Mesenchymal stem cell (in vitro differentiated cells and primary cell): ENCODE results near the gene KANSL2. TPM values are rescaled to one million over a fixed set of nuclear protein-coding genes. Genes with fewer than 3 reads are reported as not detected.
"Not testable (repeated sequence)": the region's sequence is repeated elsewhere in the genome, so short reads cannot be mapped to it uniquely, and the experiment has no call there.

Source experiments
- DNase-seq: peaks from one replicate; pipeline ENCODE4 v3.0.0-alpha.2; 2013
- H2AFZ ChIP-seq: one replicate; pipeline ENCODE4 v1.6.1; 2013; ENCODE audit warnings: low read depth, mild to moderate bottlenecking, control low read depth, inconsistent platforms, low read length, moderate library complexity
- H2AK5ac ChIP-seq: 2 replicates; pipeline ENCODE4 v1.6.1; 2013; ENCODE audit warnings: low read length, moderate library complexity, mild to moderate bottlenecking, inconsistent platforms; ENCODE audit not compliant: severe bottlenecking
- H2BK120ac ChIP-seq: one replicate; pipeline ENCODE4 v1.6.1; 2013; ENCODE audit warnings: low read depth, mild to moderate bottlenecking, inconsistent platforms, low read length, moderate library complexity
- H2BK12ac ChIP-seq, 2 experiments: one replicate each; pipeline ENCODE4 v1.6.1; 2013; ENCODE audit warnings: inconsistent platforms in 2 of 2, low read length in 2 of 2, mild to moderate bottlenecking in 2 of 2, moderate library complexity in 2 of 2, control low read depth in 1 of 2
- H2BK15ac ChIP-seq: one replicate; pipeline ENCODE4 v1.6.1; 2013; ENCODE audit warnings: mild to moderate bottlenecking, low read depth, inconsistent platforms; ENCODE audit not compliant: poor library complexity, severe bottlenecking
- H2BK5ac ChIP-seq: 2 replicates; pipeline ENCODE4 v1.6.1; 2013; ENCODE audit warnings: low read depth, mild to moderate bottlenecking, low read length, control low read depth, inconsistent platforms; ENCODE audit not compliant: poor library complexity, severe bottlenecking
- H3K14ac ChIP-seq, 2 experiments: one replicate each; pipeline ENCODE4 v1.6.1; 2013; ENCODE audit warnings: inconsistent platforms in 2 of 2, low read length in 2 of 2, control low read depth in 1 of 2, mild to moderate bottlenecking in 1 of 2, moderate library complexity in 1 of 2
- H3K18ac ChIP-seq, 2 experiments: one replicate each; pipeline ENCODE4 v1.6.1; 2013; ENCODE audit warnings: inconsistent platforms in 2 of 2, low read length in 2 of 2, control low read depth in 1 of 2, low read depth in 1 of 2, mild to moderate bottlenecking in 1 of 2
- H3K23ac ChIP-seq, 2 experiments: one replicate each; pipeline ENCODE4 v1.6.1; 2013; ENCODE audit warnings: inconsistent platforms in 2 of 2, low read length in 2 of 2, mild to moderate bottlenecking in 2 of 2, moderate library complexity in 2 of 2, control low read depth in 1 of 2
- H3K27ac ChIP-seq: 2 replicates; pipeline ENCODE4 v1.5.1; 2013; ENCODE audit warnings: mild to moderate bottlenecking, moderate library complexity, low read length, control low read depth, inconsistent platforms; ENCODE audit not compliant: poor library complexity, severe bottlenecking
- H3K27me3 ChIP-seq, 2 experiments: 2 replicates each; pipeline versions ENCODE4 v1.6.1 to v1.7.0; 2013; ENCODE audit warnings: low read length in 2 of 2, mild to moderate bottlenecking in 2 of 2, moderate library complexity in 2 of 2, control low read depth in 1 of 2, inconsistent platforms in 1 of 2; ENCODE audit not compliant: control insufficient read depth in 1 of 2, insufficient read depth in 1 of 2
- H3K36me3 ChIP-seq, 2 experiments: 2 replicates each; pipeline versions ENCODE4 v1.6.1 to v1.7.0; 2013; ENCODE audit warnings: low read length in 2 of 2, control low read depth in 1 of 2, inconsistent platforms in 1 of 2, low read depth in 1 of 2, mild to moderate bottlenecking in 1 of 2; ENCODE audit not compliant: insufficient read depth in 2 of 2, control insufficient read depth in 1 of 2
- H3K4ac ChIP-seq, 2 experiments: one replicate each; pipeline ENCODE4 v1.6.1; 2013; ENCODE audit warnings: inconsistent platforms in 2 of 2, low read length in 2 of 2, mild to moderate bottlenecking in 2 of 2, moderate library complexity in 2 of 2, control low read depth in 1 of 2, low read depth in 1 of 2
- H3K4me1 ChIP-seq: 2 replicates; pipeline ENCODE4 v1.6.1; 2013; ENCODE audit warnings: low read depth, low read length, control low read depth; ENCODE audit not compliant: control insufficient read depth, insufficient read depth
- H3K4me2 ChIP-seq: 2 replicates; pipeline ENCODE4 v1.6.1; 2013; ENCODE audit warnings: low read length, mild to moderate bottlenecking, inconsistent platforms; ENCODE audit not compliant: poor library complexity, severe bottlenecking
- H3K4me3 ChIP-seq, 2 experiments: 2 replicates each; pipeline versions ENCODE4 v1.5.1 to v1.7.0; 2013; ENCODE audit warnings: low read length in 2 of 2, mild to moderate bottlenecking in 2 of 2, control low read depth in 1 of 2, low read depth in 1 of 2; ENCODE audit not compliant: insufficient read depth in 1 of 2
- H3K79me1 ChIP-seq: replicated peaks from 2 replicates; pipeline ENCODE4 v1.6.1; 2013; ENCODE audit warnings: mild to moderate bottlenecking, control low read depth, low read length, inconsistent platforms; ENCODE audit not compliant: poor library complexity, severe bottlenecking
- H3K9ac ChIP-seq: 2 replicates; pipeline ENCODE4 v1.7.0; 2013; ENCODE audit warnings: mild to moderate bottlenecking, low read length, moderate library complexity
- H3K9me3 ChIP-seq: 2 replicates; pipeline ENCODE4 v1.7.0; 2013; ENCODE audit warnings: mild to moderate bottlenecking, low read length; ENCODE audit not compliant: control insufficient read depth
- H4K8ac ChIP-seq: one replicate; pipeline ENCODE4 v1.6.1; 2013; ENCODE audit warnings: inconsistent platforms, mild to moderate bottlenecking, low read length, moderate library complexity
- H4K91ac ChIP-seq: one replicate; pipeline ENCODE4 v1.6.1; 2013; ENCODE audit warnings: mild to moderate bottlenecking, low read length, inconsistent platforms
- WGBS: methylation state at CpG from one replicate; pipeline ENCODE4 v1.1.7; 2013; ENCODE audit warnings: mixed read lengths; 5-methylcytosine and 5-hydroxymethylcytosine counted together
- polyA plus RNA-seq, 2 experiments: library from polyadenylated mRNA; stranded (reverse); fragments of 200-250 nt; gene quantifications; one replicate each; pipeline ENCODE4 v1.2.3, GENCODE V29; 2013

The KANSL2 gene
- polyA plus RNA-seq (2013, experiment 1 of 2) = 18.3 TPM
- 18.4 TPM for polyA plus RNA-seq (2013, experiment 2 of 2)

GRCh38 chr12:48681710-48682532, at the start of gene KANSL2:
Gene KANSL2 (minus strand): TSS chr12:48682238. CDS start chr12:48681632, 606 bp downstream.
- H3K4ac ChIP-seq = peak within 1 kb of the TSS; percentile 52 to 68

GRCh38 chr12:48728807-48729206, 46.8 kb upstream of the KANSL2 start:
- Histone ChIP-seq H4K8ac (no peak overlapping the region), H2AFZ (no peak overlapping the region), H3K36me3 (no peaks in the 10 kb centered on the region), H2BK12ac (no peak overlapping the region), H2BK120ac (no peak overlapping the region), H3K23ac (no peak overlapping the region), H3K9ac (no peak overlapping the region), H3K4me3 (no peak overlapping the region), H3K9me3 (no peaks in the 10 kb centered on the region), H2BK5ac (no peak overlapping the region), H2AK5ac (no peak overlapping the region), H3K14ac (no peak overlapping the region), H2BK15ac (no peak overlapping the region), H3K18ac (no peak overlapping the region), H3K79me1 (no peaks in the 10 kb centered on the region), H3K4ac (no peak overlapping the region), H3K27ac (no peak overlapping the region), H3K27me3 (no peaks in the 10 kb centered on the region), H4K91ac (no peak overlapping the region), H3K4me2 (no peak overlapping the region), H3K4me1 (no peaks in the 10 kb centered on the region)
- no peak for DNase-seq
- 81% methylated on average over 5 of the region's 5 CpGs for WGBS

More at GRCh38 chr12:48681710-48682532, at the start of gene KANSL2:
- Histone ChIP-seq H3K4me3 (peak within 1 kb of the TSS; percentile 83 to 88), H2BK12ac (peak within 1 kb of the TSS in 1 of 2 experiments; percentile 38), H3K4me2 (peak within 1 kb of the TSS; percentile 76), H2BK15ac (no peak within 1 kb of the TSS), H3K23ac (peak within 1 kb of the TSS in 1 of 2 experiments; percentile 86), H2AK5ac (peak within 1 kb of the TSS; percentile 45), H2BK120ac (no peak within 1 kb of the TSS), H3K36me3 (peaks cover 2 to 32% of the 10 kb centered on the region in 2 experiments), H3K14ac (peak within 1 kb of the TSS in 1 of 2 experiments; percentile 93), H3K4me1 (peaks cover 12% of the 10 kb centered on the region), H4K91ac (peak within 1 kb of the TSS; percentile 76), H2BK5ac (peak within 1 kb of the TSS; percentile 57), H2AFZ (peak within 1 kb of the TSS; percentile 91), H4K8ac (peak within 1 kb of the TSS; percentile 63), H3K18ac (peak within 1 kb of the TSS; percentile 65 to 94), H3K9me3 (no peaks in the 10 kb centered on the region), H3K27ac (peak within 1 kb of the TSS; percentile 91), H3K9ac (peak within 1 kb of the TSS; percentile 94), H3K79me1 (no peaks in the 10 kb centered on the region), H3K27me3 (no peaks in the 10 kb centered on the region)
- peak; percentile 99 for DNase-seq
- under 1% methylated on average over 64 of the region's 64 CpGs for WGBS

- H3K36me3 ChIP-seq, H3K14ac ChIP-seq, H3K27me3 ChIP-seq, H4K91ac ChIP-seq, H3K27ac ChIP-seq, H3K4me1 ChIP-seq, H3K4me3 ChIP-seq, H3K4me2 ChIP-seq, H2BK120ac ChIP-seq, H4K8ac ChIP-seq, H3K79me1 ChIP-seq, H3K18ac ChIP-seq, DNase-seq, H3K9ac ChIP-seq, H2AFZ ChIP-seq, H3K4ac ChIP-seq, H2AK5ac ChIP-seq, H3K23ac ChIP-seq, H2BK5ac ChIP-seq, H2BK15ac ChIP-seq, H2BK12ac ChIP-seq: not testable (repeated sequence)
- peaks cover 12% of the 10 kb centered on the region for H3K9me3 ChIP-seq
- 89% methylated on average over 1 of the region's 1 CpG for WGBS
These were observed 38.7 kb upstream of the KANSL2 start for GRCh38 chr12:48720737-48721136.

GRCh38 chr12:48720171-48720570, 38.1 kb upstream of the KANSL2 start:
- H3K4me3 ChIP-seq, H3K79me1 ChIP-seq, H2BK12ac ChIP-seq, H3K4me1 ChIP-seq, H4K91ac ChIP-seq, H3K14ac ChIP-seq, H4K8ac ChIP-seq, H3K4ac ChIP-seq, H3K23ac ChIP-seq, H2AK5ac ChIP-seq, H3K18ac ChIP-seq, H3K9ac ChIP-seq, H3K36me3 ChIP-seq, H3K27ac ChIP-seq, H2BK15ac ChIP-seq, H2BK120ac ChIP-seq, H2AFZ ChIP-seq, H3K4me2 ChIP-seq, H3K27me3 ChIP-seq, DNase-seq, H2BK5ac ChIP-seq: not testable (repeated sequence)
- WGBS = 35% methylated on average over 2 of the region's 2 CpGs
- peaks cover 12% of the 10 kb centered on the region for H3K9me3 ChIP-seq
